ENCODE results near the gene CLEC4G.

Gene CLEC4G

GRCh38 chr19:7699417-7700401, 32.2 kb downstream of the CLEC4G start:
- no peak for DNase-seq
- H3K36me3 ChIP-seq (ENCODE audit: insufficient read depth, low read length) = no peaks in the 10 kb centered on the region
- no peak overlapping the region for H3K4me3 ChIP-seq (ENCODE audit: low read depth in 1 of 2, low read length in 2 of 2)
- TF ChIP-seq EZH2 (IDR thresholded peaks at IDR 0.05; ENCODE audit: borderline replicate concordance, low read depth, low read length, severe bottlenecking) (no peak), CTCF (IDR thresholded peaks at IDR 0.05; ENCODE audit: borderline replicate concordance, extremely low read depth, low read length, poor library complexity, severe bottlenecking) (no peak)
- H3K27ac ChIP-seq (ENCODE audit: low read length) = no peak overlapping the region
- no peaks in the 10 kb centered on the region for H3K27me3 ChIP-seq (ENCODE audit: insufficient read depth, low read length, poor library complexity)
- no peaks in the 10 kb centered on the region for H3K4me1 ChIP-seq (ENCODE audit: insufficient read depth, low read length)
- H3K4me2 ChIP-seq (ENCODE audit: insufficient read depth, low read length) = no peak overlapping the region
- no peak overlapping the region for H2AFZ ChIP-seq (ENCODE audit: low read depth, low read length)
- no peaks in the 10 kb centered on the region for H3K9me3 ChIP-seq (ENCODE audit: insufficient read depth, low read length, severe bottlenecking)
- no peak for ATAC-seq (ENCODE audit: insufficient read depth, low read depth)
- no peak overlapping the region for H3K9ac ChIP-seq (ENCODE audit: low read depth, low read length)
- H4K20me1 ChIP-seq (ENCODE audit: insufficient read depth, low read length) = no peaks in the 10 kb centered on the region
- no peaks in the 10 kb centered on the region for H3K79me2 ChIP-seq (ENCODE audit: insufficient read depth, low read length)

GRCh38 chr19:7699003-7699402, 32.9 kb downstream of the CLEC4G start:
- Histone ChIP-seq H3K36me3 (ENCODE audit: insufficient read depth, low read length) (no peaks in the 10 kb centered on the region), H3K4me2 (ENCODE audit: insufficient read depth, low read length) (no peak overlapping the region), H3K4me3 (ENCODE audit: low read depth in 1 of 2, low read length in 2 of 2) (no peak overlapping the region), H3K27ac (ENCODE audit: low read length) (no peak overlapping the region), H4K20me1 (ENCODE audit: insufficient read depth, low read length) (no peaks in the 10 kb centered on the region), H2AFZ (ENCODE audit: low read depth, low read length) (no peak overlapping the region), H3K9me3 (ENCODE audit: insufficient read depth, low read length, severe bottlenecking) (no peaks in the 10 kb centered on the region), H3K4me1 (ENCODE audit: insufficient read depth, low read length) (no peaks in the 10 kb centered on the region), H3K27me3 (ENCODE audit: insufficient read depth, low read length, poor library complexity) (no peaks in the 10 kb centered on the region), H3K79me2 (ENCODE audit: insufficient read depth, low read length) (no peaks in the 10 kb centered on the region), H3K9ac (ENCODE audit: low read depth, low read length) (no peak overlapping the region)
- DNase-seq = no peak
- no peak for TF ChIP-seq CTCF (IDR thresholded peaks at IDR 0.05; ENCODE audit: borderline replicate concordance, extremely low read depth, low read length, poor library complexity, severe bottlenecking)
- no peak for TF ChIP-seq EZH2 (IDR thresholded peaks at IDR 0.05; ENCODE audit: borderline replicate concordance, low read depth, low read length, severe bottlenecking)
- no peak for ATAC-seq (ENCODE audit: insufficient read depth, low read depth)

- H3K4me2 ChIP-seq (ENCODE audit: insufficient read depth, low read length) = no peak overlapping the region
- H3K4me3 ChIP-seq (ENCODE audit: low read depth in 1 of 2, low read length in 2 of 2) = no peak overlapping the region
- H2AFZ ChIP-seq (ENCODE audit: low read depth, low read length) = no peak overlapping the region
- H4K20me1 ChIP-seq (ENCODE audit: insufficient read depth, low read length) = no peaks in the 10 kb centered on the region
- DNase-seq = no peak
- H3K9ac ChIP-seq (ENCODE audit: low read depth, low read length) = no peak overlapping the region
- no peaks in the 10 kb centered on the region for H3K79me2 ChIP-seq (ENCODE audit: insufficient read depth, low read length)
- no peak for TF ChIP-seq CTCF (IDR thresholded peaks at IDR 0.05; ENCODE audit: borderline replicate concordance, extremely low read depth, low read length, poor library complexity, severe bottlenecking)
- TF ChIP-seq EZH2 (IDR thresholded peaks at IDR 0.05; ENCODE audit: borderline replicate concordance, low read depth, low read length, severe bottlenecking) = no peak
- no peaks in the 10 kb centered on the region for H3K36me3 ChIP-seq (ENCODE audit: insufficient read depth, low read length)
- no peaks in the 10 kb centered on the region for H3K27me3 ChIP-seq (ENCODE audit: insufficient read depth, low read length, poor library complexity)
- no peak overlapping the region for H3K27ac ChIP-seq (ENCODE audit: low read length)
- no peaks in the 10 kb centered on the region for H3K9me3 ChIP-seq (ENCODE audit: insufficient read depth, low read length, severe bottlenecking)
- no peak for ATAC-seq (ENCODE audit: insufficient read depth, low read depth)
- H3K4me1 ChIP-seq (ENCODE audit: insufficient read depth, low read length) = no peaks in the 10 kb centered on the region
These were observed 33.3 kb downstream of the CLEC4G start for GRCh38 chr19:7698583-7698982.
